22Rv1 (cell line): ENCODE results near the gene ALDH1A2.

Experiments
- ZFX ChIP-seq: fragments of 450-650 bp; IDR thresholded peaks from 2 replicates; pipeline ENCODE4 v1.6.1; 2017; ENCODE audit warnings: antibody characterized with exemption, borderline replicate concordance
- TF ChIP-seq, protein P1 (sequence below): fragments of 450-650 bp; IDR thresholded peaks from 2 replicates; pipeline ENCODE4 v1.5.1; 2017; ENCODE audit warnings: mild to moderate bottlenecking

GRCh38 chr15:57927091-57927631 lies 138.3 kb downstream of the ALDH1A2 start:
- TF ChIP-seq, protein P1, sequence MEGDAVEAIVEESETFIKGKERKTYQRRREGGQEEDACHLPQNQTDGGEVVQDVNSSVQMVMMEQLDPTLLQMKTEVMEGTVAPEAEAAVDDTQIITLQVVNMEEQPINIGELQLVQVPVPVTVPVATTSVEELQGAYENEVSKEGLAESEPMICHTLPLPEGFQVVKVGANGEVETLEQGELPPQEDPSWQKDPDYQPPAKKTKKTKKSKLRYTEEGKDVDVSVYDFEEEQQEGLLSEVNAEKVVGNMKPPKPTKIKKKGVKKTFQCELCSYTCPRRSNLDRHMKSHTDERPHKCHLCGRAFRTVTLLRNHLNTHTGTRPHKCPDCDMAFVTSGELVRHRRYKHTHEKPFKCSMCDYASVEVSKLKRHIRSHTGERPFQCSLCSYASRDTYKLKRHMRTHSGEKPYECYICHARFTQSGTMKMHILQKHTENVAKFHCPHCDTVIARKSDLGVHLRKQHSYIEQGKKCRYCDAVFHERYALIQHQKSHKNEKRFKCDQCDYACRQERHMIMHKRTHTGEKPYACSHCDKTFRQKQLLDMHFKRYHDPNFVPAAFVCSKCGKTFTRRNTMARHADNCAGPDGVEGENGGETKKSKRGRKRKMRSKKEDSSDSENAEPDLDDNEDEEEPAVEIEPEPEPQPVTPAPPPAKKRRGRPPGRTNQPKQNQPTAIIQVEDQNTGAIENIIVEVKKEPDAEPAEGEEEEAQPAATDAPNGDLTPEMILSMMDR: no peak
- TF ChIP-seq ZFX: no peak
